Fibroblast of lung (primary cell): ENCODE results near the gene LSR. TPM values are rescaled to one million over a fixed set of nuclear protein-coding genes. Genes with fewer than 3 reads are reported as not detected.

Experiments
- DNase-seq, 2 donors: peaks; one replicate each; pipeline versions ENCODE4 v3.0.0 to v3.0.0-alpha.2; 2010; ENCODE audit warnings: low read depth in 2 of 2
- H2AFZ ChIP-seq: 2 replicates; pipeline ENCODE4 v1.5.1; 2012; ENCODE audit warnings: low read length, control low read depth, inconsistent platforms
- H3K27ac ChIP-seq: 2 replicates; pipeline ENCODE4 v1.5.1; 2011; ENCODE audit warnings: low read length, control low read depth; ENCODE audit not compliant: insufficient read depth
- H3K27me3 ChIP-seq: 2 replicates; pipeline ENCODE4 v1.5.1; 2011; ENCODE audit warnings: mild to moderate bottlenecking, low read length; ENCODE audit not compliant: control insufficient read depth, insufficient read depth
- H3K36me3 ChIP-seq: 2 replicates; pipeline ENCODE4 v1.5.1; 2011; ENCODE audit warnings: low read length; ENCODE audit not compliant: control insufficient read depth, insufficient read depth
- H3K4me1 ChIP-seq: 2 replicates; pipeline ENCODE4 v1.5.1; 2011; ENCODE audit warnings: low read length; ENCODE audit not compliant: control insufficient read depth, insufficient read depth; ENCODE audit errors: extremely low read depth
- H3K4me2 ChIP-seq: 2 replicates; pipeline ENCODE4 v1.5.1; 2011; ENCODE audit warnings: low read length, control low read depth; ENCODE audit not compliant: insufficient read depth; ENCODE audit errors: extremely low read depth
- H3K4me3 ChIP-seq, 4 experiments: fragments of 200-600 bp in 1 of 4; sonication (generic) in 1 of 4; replicated peaks in 1 of 4; 2 replicates each; pipeline ENCODE4 v1.5.1; 2011 to 2016; ENCODE audit warnings: low read length in 4 of 4, low read depth in 3 of 4, mild to moderate bottlenecking in 3 of 4, control low read depth in 2 of 4, inconsistent platforms in 1 of 4, mixed read lengths in 1 of 4; ENCODE audit not compliant: insufficient read depth in 1 of 4; ENCODE audit errors: control extremely low read depth in 1 of 4
- H3K79me2 ChIP-seq: 2 replicates; pipeline ENCODE4 v1.5.1; 2012; ENCODE audit warnings: mild to moderate bottlenecking, low read length, inconsistent platforms; ENCODE audit not compliant: control insufficient read depth, insufficient read depth
- H3K9ac ChIP-seq: 2 replicates; pipeline ENCODE4 v1.5.1; 2011; ENCODE audit warnings: mild to moderate bottlenecking, low read length, control low read depth; ENCODE audit not compliant: insufficient read depth
- H3K9me3 ChIP-seq: 2 replicates; pipeline ENCODE4 v1.5.1; 2012; ENCODE audit warnings: low read depth, low read length; ENCODE audit not compliant: control insufficient read depth, insufficient read depth
- H4K20me1 ChIP-seq: 2 replicates; pipeline ENCODE4 v1.5.1; 2011; ENCODE audit warnings: low read length; ENCODE audit not compliant: control insufficient read depth, insufficient read depth; ENCODE audit errors: extremely low read depth
- CTCF ChIP-seq, 2 donors: IDR thresholded peaks in 1 of 2; conservative IDR thresholded peaks in 1 of 2; 1 replicate in 1 of 2; 2 replicates in 1 of 2; pipeline ENCODE4 v1.5.1; 2011 to 2012; ENCODE audit warnings: low read length in 2 of 2, control low read depth in 1 of 2, inconsistent platforms in 1 of 2, low read depth in 1 of 2, mild to moderate bottlenecking in 1 of 2
- EZH2 ChIP-seq: IDR thresholded peaks from 2 replicates; pipeline ENCODE4 v1.5.1; 2012; ENCODE audit warnings: low read length, control low read depth, mild to moderate bottlenecking; ENCODE audit errors: missing control alignments
- polyA plus RNA-seq, 2 donors: library from polyadenylated mRNA; depleted of rRNA in 1 of 2; stranded (reverse) in 1 of 2; unstranded in 1 of 2; fragments of >200 nt; gene quantifications; 2 replicates each; pipeline ENCODE4 v1.2.1, GENCODE V29; 2011 to 2012; ENCODE audit warnings: missing spikeins in 1 of 2
- total RNA-seq: library from RNA; depleted of rRNA; stranded (reverse); fragments of >200 nt; gene quantifications from 2 replicates; pipeline ENCODE4 v1.2.1, GENCODE V29; 2014

The LSR gene
- total and polyA plus RNA-seq, 2 donors (not counting 1 experiment from before 2014, with no cell fraction given): 0.31 to 0.33 TPM

DNA sequence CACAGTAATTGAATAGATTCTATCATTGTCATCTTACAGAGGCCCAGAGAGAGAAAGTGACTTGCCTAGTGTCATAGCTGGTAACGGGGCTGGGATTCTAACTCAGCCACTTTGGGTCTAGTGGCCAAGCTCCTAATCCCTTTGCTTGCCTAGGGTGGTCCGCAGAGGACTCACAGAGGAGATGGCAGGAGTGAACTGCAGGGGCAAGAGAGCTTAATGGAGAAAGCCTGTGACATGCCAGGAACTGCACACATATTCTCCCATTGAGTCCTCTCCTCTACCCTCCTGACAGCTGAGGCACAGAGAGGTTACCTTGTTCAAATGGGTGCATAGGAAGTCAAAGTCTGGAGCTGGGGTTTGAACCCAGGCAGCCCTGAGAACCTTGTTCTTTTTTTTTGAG lies 2.7 kb downstream of the LSR start:
- no peaks in the 10 kb centered on the region for H3K9me3 ChIP-seq
- DNase-seq: no peak
- H3K4me1 ChIP-seq: no peaks in the 10 kb centered on the region
- no peaks in the 10 kb centered on the region for H4K20me1 ChIP-seq
- no peak overlapping the region for H3K27ac ChIP-seq
- peaks cover 20% of the 10 kb centered on the region for H3K27me3 ChIP-seq
- TF ChIP-seq EZH2: no peak
- no peaks in the 10 kb centered on the region for H3K79me2 ChIP-seq
- H3K4me3 ChIP-seq: no peak overlapping the region
- H3K9ac ChIP-seq: no peak overlapping the region
- no peak overlapping the region for H3K4me2 ChIP-seq
- H3K36me3 ChIP-seq: no peaks in the 10 kb centered on the region
- no peak overlapping the region for H2AFZ ChIP-seq

GRCh38 chr19:35253316-35254286 lies 4.8 kb downstream of the LSR start:
- H3K9ac ChIP-seq: no peak overlapping the region
- TF ChIP-seq EZH2 (no peak), CTCF (conservative IDR thresholded peaks at IDR 0.05 in 1 of 2, IDR thresholded peaks at IDR 0.05 in 1 of 2; ENCODE audit: low read depth in 1 of 2, low read length in 2 of 2) (no peak)
- H3K9me3 ChIP-seq: no peaks in the 10 kb centered on the region
- no peaks in the 10 kb centered on the region for H4K20me1 ChIP-seq
- no peaks in the 10 kb centered on the region for H3K79me2 ChIP-seq
- no peak overlapping the region for H3K4me3 ChIP-seq
- H3K4me2 ChIP-seq: no peak overlapping the region
- H3K4me1 ChIP-seq: no peaks in the 10 kb centered on the region
- DNase-seq: no peak
- H3K36me3 ChIP-seq: no peaks in the 10 kb centered on the region
- H3K27me3 ChIP-seq: peaks cover 14% of the 10 kb centered on the region
- H3K27ac ChIP-seq: no peak overlapping the region
- H2AFZ ChIP-seq: no peak overlapping the region

DNA sequence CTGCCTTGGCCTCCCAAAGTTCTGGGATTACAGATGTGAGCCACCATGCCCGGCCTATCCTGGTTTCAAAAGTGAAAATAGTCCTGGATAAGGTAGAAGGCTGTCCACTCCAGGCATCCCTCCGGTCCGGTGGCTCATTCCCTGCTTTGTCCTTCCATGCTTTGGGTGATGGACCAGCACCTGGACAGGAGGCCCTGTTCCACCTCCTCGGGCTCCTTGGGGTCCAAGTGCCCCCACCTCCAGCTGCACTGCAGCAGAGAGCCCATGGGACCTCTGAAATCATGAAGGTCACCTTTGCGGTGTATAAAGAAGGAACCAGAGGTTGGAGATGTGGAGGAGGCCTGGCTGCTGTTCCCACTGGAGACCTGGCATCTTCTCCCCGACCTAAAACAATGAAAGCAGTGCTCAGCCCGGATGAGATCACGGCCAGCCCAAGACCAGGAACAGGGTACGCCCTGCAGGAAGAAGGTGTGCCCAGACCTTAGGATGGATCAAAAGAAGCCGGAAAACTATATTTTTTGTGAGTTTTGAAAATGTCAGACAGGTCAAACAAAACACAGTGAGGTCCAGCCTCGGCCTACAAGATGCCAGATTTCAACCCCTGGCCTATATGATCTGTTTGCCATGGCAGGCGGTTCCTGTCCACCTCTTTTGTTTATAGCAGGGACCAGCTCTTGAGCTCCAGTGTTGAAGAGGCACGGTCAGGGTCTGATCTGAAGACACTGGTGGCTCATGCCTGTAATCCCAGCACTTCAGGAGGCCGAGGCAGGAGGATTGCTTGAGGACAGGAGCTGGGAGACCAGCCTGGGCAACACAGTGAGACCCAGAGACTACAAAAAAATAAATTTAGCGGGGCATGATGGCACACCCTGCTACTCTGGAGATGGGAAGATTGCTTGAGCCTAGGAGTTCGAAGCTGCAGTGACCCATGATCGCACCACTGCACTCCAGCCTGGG lies 5.8 kb downstream of the LSR start:
- Histone ChIP-seq H3K36me3 (no peaks in the 10 kb centered on the region), H3K4me3 (no peak overlapping the region), H3K79me2 (no peaks in the 10 kb centered on the region), H3K4me1 (no peaks in the 10 kb centered on the region), H2AFZ (no peak overlapping the region), H3K27me3 (peaks cover 6% of the 10 kb centered on the region), H3K27ac (no peak overlapping the region), H3K9ac (no peak overlapping the region), H3K9me3 (no peaks in the 10 kb centered on the region), H4K20me1 (no peaks in the 10 kb centered on the region), H3K4me2 (no peak overlapping the region)
- DNase-seq: no peak
- TF ChIP-seq EZH2 (no peak), CTCF (conservative IDR thresholded peaks at IDR 0.05 in 1 of 2, IDR thresholded peaks at IDR 0.05 in 1 of 2; ENCODE audit: low read depth in 1 of 2, low read length in 2 of 2) (no peak)
